RKO (cell line): ENCODE results near the gene PABPC1L.
"Not testable (repeated sequence)": the region's sequence is repeated elsewhere in the genome, so short reads cannot be mapped to it uniquely, and the experiment has no call there.

ENCODE experiments used
- DNase-seq: peaks from one replicate; pipeline ENCODE4 v3.0.0-alpha.2; 2016; ENCODE audit warnings: low spot score

Gene PABPC1L

GRCh38 chr20:44909872-44910689 lies at the start of gene PABPC1L:
PABPC1L (plus strand) TSS chr20:44910060; CDS start chr20:44910144, 84 bp downstream.
- DNase-seq, result peak; percentile 69

DNA sequence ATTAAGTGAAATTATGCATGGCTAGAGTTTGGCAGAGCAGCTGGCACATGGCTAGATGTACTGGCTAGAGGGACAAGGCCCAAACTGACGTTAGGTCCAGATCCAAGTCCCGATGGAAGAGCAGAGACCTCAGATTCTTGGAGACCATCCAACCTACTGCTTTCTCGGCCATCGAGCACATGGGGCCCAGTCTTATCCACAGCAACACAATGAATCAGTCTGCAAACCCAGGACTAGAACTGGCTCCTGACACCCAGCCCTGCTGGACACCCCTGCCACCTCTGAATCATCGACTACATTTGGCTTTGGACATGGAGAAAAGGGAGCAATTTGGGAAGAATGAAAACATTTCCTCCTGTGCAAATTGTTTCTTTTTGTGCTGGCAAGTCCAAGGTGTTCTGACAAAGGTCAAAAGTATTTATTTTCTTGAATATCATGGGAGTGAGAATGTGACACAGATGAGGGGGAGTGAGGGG lies 48.3 kb upstream of the PABPC1L start:
- peak; percentile 23 for DNase-seq

- no peak for DNase-seq
Measured at GRCh38 chr20:44862286-44862685, 47.6 kb upstream of the PABPC1L start.

DNA sequence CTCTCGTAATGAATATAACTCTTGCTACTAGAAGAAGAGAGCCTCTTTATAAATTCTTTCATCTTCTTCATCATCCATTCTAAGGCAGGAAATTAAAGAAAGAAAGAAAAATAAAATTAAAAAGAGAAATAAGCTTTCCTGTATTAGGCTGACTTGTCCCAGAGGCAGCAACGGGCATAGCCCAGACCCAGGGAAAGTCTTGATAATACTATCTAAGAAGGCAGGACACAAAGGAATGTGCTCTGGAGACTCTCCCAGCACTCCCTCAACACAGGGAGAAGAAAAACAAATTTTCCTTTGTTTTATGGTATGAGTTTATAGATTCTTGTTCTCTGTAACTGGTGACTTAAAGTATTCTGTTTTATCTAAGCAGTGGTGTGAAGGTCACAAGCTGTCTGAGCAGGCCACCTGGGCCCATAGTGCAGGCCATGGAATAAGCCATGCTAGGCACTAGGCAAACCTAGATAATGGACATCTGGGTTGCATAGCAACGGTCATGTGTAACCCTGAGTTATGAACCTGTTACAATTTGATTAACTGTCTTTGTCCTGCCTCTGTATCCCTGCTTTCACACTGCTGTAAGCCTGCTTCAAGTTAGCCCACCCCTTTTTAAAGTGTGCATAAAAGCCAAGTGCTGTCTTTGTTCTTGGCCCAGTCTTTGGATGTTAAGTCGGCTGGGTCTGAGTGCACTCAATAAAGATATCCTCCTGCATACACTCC lies 46.3 kb upstream of the PABPC1L start:
- not testable (repeated sequence) for DNase-seq

GRCh38 chr20:44864493-44864892 lies 45.4 kb upstream of the PABPC1L start:
- not testable (repeated sequence) for DNase-seq

DNA sequence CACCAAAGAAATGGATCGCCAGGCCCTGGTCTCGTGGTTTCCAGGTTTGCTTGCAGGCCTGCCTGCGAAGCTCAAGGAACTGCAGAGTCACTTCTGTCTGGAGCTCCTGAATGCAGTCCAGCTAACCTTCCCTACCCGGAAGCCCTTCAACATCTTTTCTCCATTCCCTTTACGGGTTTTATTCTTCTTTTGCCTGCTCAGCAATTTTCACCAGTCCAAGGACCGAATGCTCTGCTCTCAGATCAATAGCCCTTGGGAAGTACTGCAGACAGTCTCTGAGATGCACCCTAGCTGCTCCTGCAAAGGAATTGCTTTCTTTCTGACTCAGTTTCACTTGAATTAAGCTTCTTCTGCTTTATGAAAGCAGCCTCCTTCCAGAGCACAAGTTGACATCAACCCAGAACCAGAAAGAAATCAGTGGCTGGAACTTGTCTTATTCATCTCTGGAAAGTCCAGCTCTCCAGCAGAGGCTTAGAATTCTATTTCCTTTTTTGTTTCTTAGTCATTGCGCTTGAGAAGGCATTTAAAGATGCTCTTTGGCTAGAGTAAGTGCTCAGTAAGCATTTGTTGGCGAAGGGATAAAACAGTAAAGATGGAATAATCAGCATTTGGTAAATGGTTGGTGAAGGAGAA lies 43.0 kb upstream of the PABPC1L start:
- no peak for DNase-seq

DNA sequence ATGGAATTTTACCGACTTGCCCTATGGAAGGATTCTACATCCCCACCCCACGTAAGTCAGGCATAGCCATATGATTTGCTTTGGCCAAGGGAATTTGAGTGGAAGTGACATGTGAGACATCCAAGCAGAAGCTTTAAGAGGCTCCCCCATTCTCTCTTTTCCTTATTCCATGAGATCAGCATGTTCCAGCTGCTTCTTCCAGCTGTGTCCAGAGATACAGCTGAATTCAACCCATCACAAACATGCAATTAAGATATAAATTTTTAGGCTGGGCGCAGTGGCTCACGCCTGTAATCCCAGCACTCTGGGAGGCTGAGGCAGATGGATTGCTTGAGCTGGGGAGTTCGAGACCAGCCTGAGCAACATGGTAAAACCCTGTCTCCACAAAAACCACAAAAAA lies 40.4 kb upstream of the PABPC1L start:
- no peak for DNase-seq

DNA sequence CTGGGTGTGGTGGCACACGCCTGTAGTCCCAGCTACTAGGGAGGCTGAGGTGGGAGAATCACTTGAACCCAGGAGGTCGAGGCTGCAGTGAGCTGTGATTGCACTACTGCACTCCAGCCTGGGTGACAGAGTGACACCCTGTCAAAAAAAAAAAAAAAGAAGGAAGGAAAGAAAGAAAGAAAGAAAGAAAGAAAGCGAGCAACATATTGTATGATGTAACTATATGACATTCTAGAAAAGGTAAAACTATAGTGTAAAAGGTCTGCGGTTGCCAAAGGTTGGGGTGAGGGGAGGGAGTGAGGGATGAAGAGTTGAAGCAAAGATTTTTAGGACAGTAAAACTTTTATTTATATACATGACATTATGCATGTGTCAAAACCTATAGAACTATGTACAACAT lies 27.5 kb upstream of the PABPC1L start:
- not testable (repeated sequence) for DNase-seq

GRCh38 chr20:44883214-44883902 lies 26.5 kb upstream of the PABPC1L start:
- DNase-seq, result no peak

DNA sequence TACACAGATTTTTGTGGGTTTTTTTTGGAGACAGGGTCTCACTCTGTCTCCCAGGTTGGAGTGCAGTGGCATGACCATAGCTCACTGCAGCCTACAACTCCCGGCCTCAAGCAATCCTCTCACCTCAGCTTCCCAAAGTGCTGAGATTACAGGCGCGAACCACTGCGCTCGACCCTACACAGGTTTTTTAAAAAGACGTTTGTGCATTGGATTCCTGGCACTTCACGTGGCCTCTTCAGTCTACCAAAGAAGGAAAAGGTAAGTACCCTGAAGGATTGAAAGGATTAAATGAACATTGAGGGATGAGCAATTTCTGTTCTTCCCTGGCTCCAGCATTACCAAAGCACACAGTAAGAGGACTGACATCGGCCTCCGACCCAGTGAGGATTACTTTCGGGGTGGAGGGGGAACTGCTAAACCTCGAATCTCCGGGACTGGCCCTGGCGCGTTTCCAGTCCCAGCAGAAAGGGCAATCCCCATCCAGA lies 24.9 kb upstream of the PABPC1L start:
- DNase-seq, result no peak

GRCh38 chr20:44885392-44886265 lies 24.2 kb upstream of the PABPC1L start, which contains the start of gene YWHAB:
YWHAB (plus strand) TSS chr20:44885705; CDS start chr20:44901534, 15,829 bp downstream.
- DNase-seq, result peak; percentile 98

GRCh38 chr20:44886266-44886651 lies 23.6 kb upstream of the PABPC1L start:
- DNase-seq, result peak; percentile 49

GRCh38 chr20:44886828-44887227 lies 23.0 kb upstream of the PABPC1L start:
- DNase-seq, result no peak

DNA sequence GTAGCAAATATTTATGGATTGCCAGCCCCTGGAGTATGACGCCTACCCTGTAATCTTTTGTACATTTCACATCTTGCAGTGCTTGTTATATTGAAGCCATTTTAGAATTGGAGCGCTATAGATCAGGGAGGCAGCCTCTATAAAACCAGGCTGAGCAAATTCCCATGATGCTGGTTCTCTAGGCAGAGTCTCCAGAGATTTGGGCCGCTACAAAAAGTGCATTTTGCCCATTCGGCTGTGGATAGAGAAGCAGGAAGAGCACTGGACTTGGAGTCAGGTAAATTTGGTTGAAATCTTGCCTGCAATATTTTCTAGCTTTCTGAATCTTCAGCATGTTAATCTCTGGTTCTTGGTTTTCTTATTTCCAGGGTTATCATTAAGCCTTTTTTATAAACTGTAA lies 22.4 kb upstream of the PABPC1L start:
- peak; percentile 23 for DNase-seq

GRCh38 chr20:44888226-44889103 lies 21.4 kb upstream of the PABPC1L start:
- peak; percentile 74 for DNase-seq

GRCh38 chr20:44891826-44892225 lies 18.0 kb upstream of the PABPC1L start:
- DNase-seq, result no peak

DNA sequence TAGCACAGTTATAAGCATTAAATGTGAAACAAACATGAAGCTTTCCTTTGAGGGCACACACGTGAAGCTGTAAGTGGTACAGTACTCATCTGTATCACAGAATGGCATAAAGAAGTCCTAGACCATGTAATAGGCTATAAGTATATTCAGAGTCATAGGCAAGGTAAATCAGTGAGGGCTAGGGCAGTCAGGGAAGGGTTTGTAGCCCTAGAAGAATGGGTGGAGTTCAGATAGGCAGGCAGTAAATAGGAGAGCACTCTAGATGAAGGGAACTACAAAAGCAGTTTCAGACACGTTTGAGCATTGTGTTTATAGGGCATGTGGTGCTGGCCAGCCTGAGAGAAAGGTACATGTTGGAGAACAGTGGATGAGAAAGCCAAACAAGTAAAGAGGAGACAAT lies 14.9 kb upstream of the PABPC1L start:
- DNase-seq, result no peak

GRCh38 chr20:44896583-44896982 lies 13.3 kb upstream of the PABPC1L start:
- no peak for DNase-seq

DNA sequence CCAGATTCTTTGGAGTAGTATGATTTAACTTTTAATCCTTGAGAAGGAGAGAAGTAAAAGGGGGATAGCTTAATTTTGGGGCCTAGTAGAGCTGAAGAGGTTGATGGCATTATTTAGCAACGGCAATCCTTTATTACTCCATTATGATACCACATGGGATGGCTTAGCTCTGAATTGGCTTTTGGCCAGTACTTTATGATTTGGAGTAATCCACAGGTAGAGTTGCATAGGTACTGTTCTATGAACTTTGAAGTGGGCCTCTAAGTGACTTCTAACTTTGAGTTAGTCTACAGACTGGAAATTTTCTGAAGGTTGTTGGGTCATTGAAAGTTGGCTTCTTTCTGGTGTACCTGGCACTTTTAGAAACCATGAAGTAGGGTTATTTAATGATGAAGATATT lies 12.7 kb upstream of the PABPC1L start:
- no peak for DNase-seq
